ENCODE measurements around the gene NR4A1. TPM values are rescaled to one million over a fixed set of nuclear protein-coding genes. Genes with fewer than 3 reads are reported as not detected.

Gene NR4A1
- 1 to 10 TPM; 1.1 to 1.3 TPM for total RNA-seq
- 1 to 10 TPM; 1.2 to 1.3 TPM for polyA plus RNA-seq

- peak within 1 kb of the TSS; percentile 95 for H3K27ac ChIP-seq (ENCODE audit: low read depth, low read length)
- H3K27me3 ChIP-seq (ENCODE audit: insufficient read depth, low read length) = no peaks in the 10 kb centered on the region
- peak within 1 kb of the TSS; percentile 84 to 86 for H3K4me3 ChIP-seq (ENCODE audit: low read length in 2 of 2)
- Mint-ChIP-seq H3K4me1 (peaks cover 18 to 45% (median 31%) of the 10 kb centered on the region in 4 donors), H3K36me3 (peaks cover 0 to 7% of the 10 kb centered on the region in 2 donors), H3K9me3 (peaks cover 0 to 2% (median 0%) of the 10 kb centered on the region in 8 donors), H3K27me3 (no peaks in the 10 kb centered on the region), H3K27ac (peak within 1 kb of the TSS; percentile 98 to 100 (median 99)), H3K4me3 (peak within 1 kb of the TSS; percentile 87 to 96 (median 92))
- intact Hi-C loops (cut with micrococcal nuclease) = loop anchor here (1.0 kb wide), 4 partner anchors 14 to 26 kb away; partner anchors contain the start of gene ATG101
- peak; percentile 98 to 99 (median 99) for DNase-seq
- POLR2A ChIA-PET (ENCODE audit: partially characterized antibody) = interaction anchor here (1.0 to 3.2 kb wide), 11 partner anchors 10 to 44 kb away, joined by 3 to 46 read pairs (median 12); partner anchors contain the start of genes ATG101 and TAMALIN
- no peaks in the 10 kb centered on the region for H3K9me3 ChIP-seq (ENCODE audit: control insufficient read depth in 1 of 2, low read length in 2 of 2)
- H3K4me1 ChIP-seq (ENCODE audit: insufficient read depth, low read length) = peaks cover 33% of the 10 kb centered on the region
- CTCF ChIA-PET (ENCODE audit: partially characterized antibody) = interaction anchor here (1.0 to 2.4 kb wide), 9 partner anchors 10 to 66 kb away, joined by 3 to 25 read pairs (median 5); partner anchors contain the start of gene ATG101
- no peaks in the 10 kb centered on the region for H3K36me3 ChIP-seq (ENCODE audit: insufficient read depth, low read length)
Measured at GRCh38 chr12:52050758-52051541, at the start of gene NR4A1. NR4A1 (plus strand) TSS chr12:52051442; CDS start chr12:52054329, 2,887 bp downstream.

DNA sequence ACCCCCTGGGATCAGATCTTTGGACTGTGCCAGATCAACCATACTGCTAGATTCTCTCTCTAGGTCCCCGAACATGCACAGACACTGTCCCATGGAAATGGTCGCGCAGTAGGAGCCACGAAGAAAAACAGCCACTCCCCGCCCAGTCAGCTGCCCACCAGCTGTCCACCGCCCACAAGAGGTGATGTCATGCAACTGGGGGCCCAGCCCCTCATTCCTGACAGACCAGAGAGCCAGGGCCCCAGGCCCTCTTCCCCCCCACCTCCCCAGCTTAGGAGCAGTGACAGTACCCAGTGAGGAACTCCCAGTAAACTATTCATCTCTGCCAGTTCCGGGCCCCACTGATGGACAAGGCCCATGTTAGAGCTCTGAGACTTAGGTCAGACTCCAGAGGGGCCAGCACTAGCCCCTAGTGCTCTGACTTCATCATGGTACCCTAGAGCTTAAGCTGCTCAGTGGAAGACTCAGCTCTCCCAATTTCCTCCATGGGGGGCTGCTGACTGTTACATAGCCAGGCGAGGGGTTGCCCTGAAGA, 48.2 kb upstream of the NR4A1 start:
- CTCF ChIA-PET (ENCODE audit: partially characterized antibody) = interaction anchor here (0.8 to 34.6 kb wide), 10 partner anchors 9 to 117 kb away, joined by 3 to 1048 read pairs (median 6); partner anchors contain the start of gene NR4A1
- Histone ChIP-seq H3K36me3 (ENCODE audit: insufficient read depth, low read length) (no peaks in the 10 kb centered on the region), H3K9me3 (ENCODE audit: control insufficient read depth in 1 of 2, low read length in 2 of 2) (no peaks in the 10 kb centered on the region), H3K4me3 (ENCODE audit: low read length in 2 of 2) (no peak overlapping the region), H3K27me3 (ENCODE audit: insufficient read depth, low read length) (no peaks in the 10 kb centered on the region), H3K27ac (ENCODE audit: low read depth, low read length) (no peak overlapping the region), H3K4me1 (ENCODE audit: insufficient read depth, low read length) (peaks cover 13% of the 10 kb centered on the region)
- DNase-seq = no peak
- Mint-ChIP-seq H3K27ac (peak overlapping the region in 2 of 7 donors; percentile 42 to 70), H3K36me3 (peaks cover 1 to 7% of the 10 kb centered on the region in 2 donors), H3K27me3 (peaks cover 0 to 2% of the 10 kb centered on the region in 2 donors), H3K4me1 (peaks cover 8 to 24% (median 14%) of the 10 kb centered on the region in 4 donors), H3K4me3 (peak overlapping the region in 1 of 8 donors; percentile 30), H3K9me3 (peaks cover 0 to 3% (median 0%) of the 10 kb centered on the region in 8 donors)
- intact Hi-C loops (cut with micrococcal nuclease) = no loop called here
- POLR2A ChIA-PET (ENCODE audit: partially characterized antibody) = interaction anchor here (1.0 to 8.8 kb wide), 4 partner anchors 10 to 67 kb away, joined by 3 to 187 read pairs (median 5); partner anchors contain the start of gene ATG101

- ChIA-PET POLR2A (ENCODE audit: partially characterized antibody) (interaction anchor here (1.0 to 8.8 kb wide), 4 partner anchors 10 to 66 kb away, joined by 3 to 187 read pairs (median 5); partner anchors contain the start of gene ATG101), CTCF (ENCODE audit: partially characterized antibody) (interaction anchor here (0.8 to 34.6 kb wide), 12 partner anchors 8 to 118 kb away, joined by 3 to 1048 read pairs (median 4); partner anchors contain the start of gene NR4A1)
- Mint-ChIP-seq H3K27me3 (peaks cover 0 to 2% of the 10 kb centered on the region in 2 donors), H3K4me1 (peaks cover 12 to 29% (median 18%) of the 10 kb centered on the region in 4 donors), H3K9me3 (peaks cover 0 to 3% (median 0%) of the 10 kb centered on the region in 8 donors), H3K4me3 (peak overlapping the region in 1 of 8 donors; percentile 30), H3K36me3 (peaks cover 0 to 12% of the 10 kb centered on the region in 2 donors), H3K27ac (peak overlapping the region in 2 of 7 donors; percentile 42 to 70)
- no peak overlapping the region for H3K27ac ChIP-seq (ENCODE audit: low read depth, low read length)
- H3K4me1 ChIP-seq (ENCODE audit: insufficient read depth, low read length) = peaks cover 19% of the 10 kb centered on the region
- no peaks in the 10 kb centered on the region for H3K36me3 ChIP-seq (ENCODE audit: insufficient read depth, low read length)
- intact Hi-C loops (cut with micrococcal nuclease) = no loop called here
- H3K4me3 ChIP-seq (ENCODE audit: low read length in 2 of 2) = no peak overlapping the region
- H3K9me3 ChIP-seq (ENCODE audit: control insufficient read depth in 1 of 2, low read length in 2 of 2) = no peaks in the 10 kb centered on the region
- no peaks in the 10 kb centered on the region for H3K27me3 ChIP-seq (ENCODE audit: insufficient read depth, low read length)
- no peak for DNase-seq
Measured at GRCh38 chr12:52003591-52003990, 47.7 kb upstream of the NR4A1 start.

- Histone ChIP-seq H3K4me3 (ENCODE audit: low read length in 2 of 2) (no peak overlapping the region), H3K27me3 (ENCODE audit: insufficient read depth, low read length) (no peaks in the 10 kb centered on the region), H3K9me3 (ENCODE audit: control insufficient read depth in 1 of 2, low read length in 2 of 2) (no peaks in the 10 kb centered on the region), H3K27ac (ENCODE audit: low read depth, low read length) (no peak overlapping the region), H3K36me3 (ENCODE audit: insufficient read depth, low read length) (no peaks in the 10 kb centered on the region), H3K4me1 (ENCODE audit: insufficient read depth, low read length) (peaks cover 24% of the 10 kb centered on the region)
- ChIA-PET POLR2A (ENCODE audit: partially characterized antibody) (interaction anchor here (1.0 to 8.8 kb wide), 4 partner anchors 11 to 66 kb away, joined by 3 to 187 read pairs (median 5); partner anchors contain the start of gene ATG101), CTCF (ENCODE audit: partially characterized antibody) (interaction anchor here (0.6 to 34.6 kb wide), 13 partner anchors 8 to 118 kb away, joined by 3 to 1048 read pairs (median 3); no protein-coding TSS in a partner anchor)
- no peak for DNase-seq
- intact Hi-C loops (cut with micrococcal nuclease) = no loop called here
- Mint-ChIP-seq H3K27ac (peak overlapping the region in 2 of 7 donors; percentile 23 to 27), H3K4me3 (no peak overlapping the region), H3K9me3 (peaks cover 0 to 3% (median 0%) of the 10 kb centered on the region in 8 donors), H3K36me3 (peaks cover 0 to 15% of the 10 kb centered on the region in 2 donors), H3K27me3 (peaks cover 0 to 2% of the 10 kb centered on the region in 2 donors), H3K4me1 (peaks cover 12 to 35% (median 22%) of the 10 kb centered on the region in 4 donors)
Measured at GRCh38 chr12:52004042-52004648, 47.1 kb upstream of the NR4A1 start.

- Histone ChIP-seq H3K4me1 (ENCODE audit: insufficient read depth, low read length) (peaks cover 28% of the 10 kb centered on the region), H3K27me3 (ENCODE audit: insufficient read depth, low read length) (no peaks in the 10 kb centered on the region), H3K9me3 (ENCODE audit: control insufficient read depth in 1 of 2, low read length in 2 of 2) (no peaks in the 10 kb centered on the region), H3K27ac (ENCODE audit: low read depth, low read length) (no peak overlapping the region), H3K36me3 (ENCODE audit: insufficient read depth, low read length) (no peaks in the 10 kb centered on the region), H3K4me3 (ENCODE audit: low read length in 2 of 2) (no peak overlapping the region)
- DNase-seq = no peak
- CTCF ChIA-PET (ENCODE audit: partially characterized antibody) = interaction anchor here (0.8 to 34.6 kb wide), 6 partner anchors 11 to 79 kb away, joined by 3 to 1048 read pairs (median 7); no protein-coding TSS in a partner anchor
- POLR2A ChIA-PET (ENCODE audit: partially characterized antibody) = interaction anchor here (2.0 to 8.8 kb wide), 3 partner anchors 12 to 46 kb away, joined by 14 to 187 read pairs (median 19); partner anchors contain the start of gene NR4A1
- intact Hi-C loops (cut with micrococcal nuclease) = no loop called here
- Mint-ChIP-seq H3K4me3 (peak overlapping the region in 5 of 8 donors; percentile 9 to 92 (median 31)), H3K4me1 (peaks cover 12 to 37% (median 24%) of the 10 kb centered on the region in 4 donors), H3K27ac (peak overlapping the region in 6 of 7 donors; percentile 38 to 97 (median 85)), H3K27me3 (peaks cover 0 to 2% of the 10 kb centered on the region in 2 donors), H3K9me3 (peaks cover 0 to 3% (median 0%) of the 10 kb centered on the region in 8 donors), H3K36me3 (peaks cover 0 to 23% of the 10 kb centered on the region in 2 donors)
Measured at GRCh38 chr12:52005218-52005902, 45.9 kb upstream of the NR4A1 start.

Measured in CD4-positive, alpha-beta memory T cell (primary cell).